NB4 (cell line): ENCODE results near the gene SMYD3.

Source experiments
- DNase-seq: peaks from one replicate; pipeline ENCODE4 v3.0.0; 2010; ENCODE audit warnings: low read depth
- H3K4me3 ChIP-seq: one replicate; pipeline ENCODE4 v1.5.1; 2011; ENCODE audit warnings: mild to moderate bottlenecking, low read depth, low read length, moderate library complexity
- CTCF ChIP-seq: IDR thresholded peaks from one replicate; pipeline ENCODE4 v1.5.1; 2012; ENCODE audit warnings: low read depth, low read length
- MAX ChIP-seq: IDR thresholded peaks from 2 replicates; pipeline ENCODE4 v1.6.1; 2011; ENCODE audit warnings: low read depth, low read length
- MYC ChIP-seq: IDR thresholded peaks from 2 replicates; pipeline ENCODE4 v1.6.1; 2011; ENCODE audit warnings: low read depth, low read length
- POLR2A ChIP-seq: IDR thresholded peaks from 2 replicates; pipeline ENCODE4 v1.6.1; 2011; ENCODE audit warnings: mild to moderate bottlenecking; ENCODE audit not compliant: insufficient read length; ENCODE audit errors: extremely low read depth

SMYD3 gene

GRCh38 chr1:246212013-246212412 lies 295.1 kb downstream of the SMYD3 start:
- no peak for DNase-seq
- no peak for TF ChIP-seq MYC
- TF ChIP-seq CTCF: no peak
- no peak for TF ChIP-seq MAX
- no peak for TF ChIP-seq POLR2A
- no peak overlapping the region for H3K4me3 ChIP-seq

- DNase-seq: no peak
- no peak overlapping the region for H3K4me3 ChIP-seq
- TF ChIP-seq POLR2A (no peak), MAX (no peak), CTCF (no peak), MYC (no peak)
Observed at GRCh38 chr1:246210756-246211155, 296.3 kb downstream of the SMYD3 start.

GRCh38 chr1:246208105-246208504 lies 299.0 kb downstream of the SMYD3 start:
- DNase-seq: no peak
- TF ChIP-seq MAX: no peak
- TF ChIP-seq MYC: no peak
- TF ChIP-seq CTCF: no peak
- no peak for TF ChIP-seq POLR2A

GRCh38 chr1:246203180-246203579 lies 303.9 kb downstream of the SMYD3 start:
- no peak for DNase-seq
- H3K4me3 ChIP-seq: no peak overlapping the region
- no peak for TF ChIP-seq POLR2A
- TF ChIP-seq MAX: no peak
- no peak for TF ChIP-seq CTCF
- TF ChIP-seq MYC: no peak

More at GRCh38 chr1:246208105-246208504, 299.0 kb downstream of the SMYD3 start:
- no peak overlapping the region for H3K4me3 ChIP-seq

- no peak for TF ChIP-seq MYC
- no peak for TF ChIP-seq MAX
- no peak for TF ChIP-seq POLR2A
- TF ChIP-seq CTCF: no peak
- DNase-seq: no peak
- no peak overlapping the region for H3K4me3 ChIP-seq
Observed at GRCh38 chr1:246200738-246201137, 306.3 kb downstream of the SMYD3 start.

GRCh38 chr1:246200225-246200624 lies 306.9 kb downstream of the SMYD3 start:
- H3K4me3 ChIP-seq: no peak overlapping the region
- DNase-seq: no peak
- TF ChIP-seq MYC: no peak
- TF ChIP-seq MAX: no peak
- no peak for TF ChIP-seq POLR2A
- TF ChIP-seq CTCF: no peak
